SU-DHL-6 (cell line): Measurements from ENCODE around the gene MINAR1.

Source experiments
- H2AFZ ChIP-seq: fragments of 200-600 bp; sonication (generic); 2 replicates; pipeline ENCODE4 v1.6.1; 2014; ENCODE audit warnings: low read depth, mild to moderate bottlenecking, moderate library complexity, mixed read lengths, antibody characterized with exemption, low read length; ENCODE audit not compliant: severe bottlenecking
- H3F3A ChIP-seq: fragments of 200-600 bp; shearing (Covaris generic); 2 replicates; pipeline ENCODE4 v1.6.0; 2016; ENCODE audit warnings: antibody characterized with exemption, mild to moderate bottlenecking; ENCODE audit not compliant: insufficient read depth
- H3K27ac ChIP-seq: fragments of 200-600 bp; sonication (generic); 2 replicates; pipeline ENCODE4 v1.5.1; 2016; ENCODE audit warnings: low read depth, mild to moderate bottlenecking, low read length, moderate library complexity, mixed read lengths
- H3K27me3 ChIP-seq: fragments of 200-600 bp; sonication (generic), shearing (Covaris generic); 2 replicates; pipeline ENCODE4 v1.6.0; 2014; ENCODE audit warnings: mild to moderate bottlenecking, low read length
- H3K36me3 ChIP-seq: fragments of 200-600 bp; sonication (generic); 2 replicates; pipeline ENCODE4 v1.6.1; 2014; ENCODE audit warnings: mild to moderate bottlenecking, low read length, mixed read lengths
- H3K4me2 ChIP-seq: fragments of 300-600, 200-600 bp; shearing (Covaris generic), sonication (generic); 2 replicates; pipeline ENCODE4 v1.6.0; 2014; ENCODE audit warnings: low read length, low read depth, mild to moderate bottlenecking; ENCODE audit not compliant: poor library complexity, severe bottlenecking
- H3K4me3 ChIP-seq: fragments of 200-600 bp; sonication (generic); 2 replicates; pipeline ENCODE4 v1.5.1; 2014; ENCODE audit warnings: antibody characterized with exemption, low read length, mild to moderate bottlenecking, mixed read lengths; ENCODE audit not compliant: insufficient read depth, poor library complexity, severe bottlenecking
- H3K79me2 ChIP-seq: fragments of 200-600 bp; sonication (generic); 2 replicates; pipeline ENCODE4 v1.6.1; 2014; ENCODE audit warnings: mild to moderate bottlenecking, low read length, moderate library complexity; ENCODE audit not compliant: insufficient read depth
- H3K9ac ChIP-seq: fragments of 200-600 bp; sonication (generic); 2 replicates; pipeline ENCODE4 v1.7.0; 2014; ENCODE audit warnings: mild to moderate bottlenecking, low read length
- H3K9me2 ChIP-seq: fragments of 200-600 bp; sonication (generic); replicated peaks from 2 replicates; pipeline ENCODE4 v1.6.1; 2014; ENCODE audit warnings: low read length; ENCODE audit not compliant: insufficient read depth
- H3K9me3 ChIP-seq: fragments of 200-600 bp; sonication (generic); 2 replicates; pipeline ENCODE4 v1.6.1; 2014; ENCODE audit warnings: low read length, mixed read lengths; ENCODE audit not compliant: insufficient read depth
- H4K20me1 ChIP-seq: fragments of 200-600 bp; sonication (generic); 2 replicates; pipeline ENCODE4 v1.6.1; 2014; ENCODE audit warnings: low read depth, mild to moderate bottlenecking, antibody characterized with exemption, low read length, moderate library complexity, mixed read lengths
- CTCF ChIP-seq: fragments of 200-600 bp; sonication (generic); IDR thresholded peaks from one replicate; pipeline ENCODE4 v1.5.1; 2017; ENCODE audit warnings: antibody characterized with exemption, mild to moderate bottlenecking, low read length, moderate library complexity; ENCODE audit not compliant: insufficient read depth, poor library complexity, severe bottlenecking
- EZH2phosphoT487 ChIP-seq: fragments of 200-600 bp; sonication (generic), shearing (Covaris generic); conservative IDR thresholded peaks from 2 replicates; pipeline ENCODE4 v1.6.1; 2018; ENCODE audit warnings: mild to moderate bottlenecking, antibody characterized with exemption, low read length, moderate library complexity, mixed read lengths

MINAR1 gene

GRCh38 chr15:79481793-79482192 lies 49.7 kb downstream of the MINAR1 start:
- H3K9ac ChIP-seq, result no peak overlapping the region
- no peak overlapping the region for H3K4me3 ChIP-seq
- H3K27me3 ChIP-seq, result no peaks in the 10 kb centered on the region
- H3K9me2 ChIP-seq, result no peaks in the 10 kb centered on the region
- TF ChIP-seq EZH2phosphoT487, result no peak
- TF ChIP-seq CTCF, result no peak
- no peak overlapping the region for H3K27ac ChIP-seq
- H3K9me3 ChIP-seq, result no peaks in the 10 kb centered on the region
- H3K36me3 ChIP-seq, result no peaks in the 10 kb centered on the region
- H3K4me2 ChIP-seq, result no peak overlapping the region
- no peaks in the 10 kb centered on the region for H3F3A ChIP-seq
- no peaks in the 10 kb centered on the region for H3K79me2 ChIP-seq
- no peaks in the 10 kb centered on the region for H4K20me1 ChIP-seq
- no peak overlapping the region for H2AFZ ChIP-seq
